ENCODE measurements around the gene ENO3.
A peak's percentile ranks its signal among the peaks of the same experiment; 100 is the strongest.

ENO3 gene

GRCh38 chr17:4951486-4951885 is 567 bp downstream of the ENO3 start:
- no peak for DNase-seq

DNA sequence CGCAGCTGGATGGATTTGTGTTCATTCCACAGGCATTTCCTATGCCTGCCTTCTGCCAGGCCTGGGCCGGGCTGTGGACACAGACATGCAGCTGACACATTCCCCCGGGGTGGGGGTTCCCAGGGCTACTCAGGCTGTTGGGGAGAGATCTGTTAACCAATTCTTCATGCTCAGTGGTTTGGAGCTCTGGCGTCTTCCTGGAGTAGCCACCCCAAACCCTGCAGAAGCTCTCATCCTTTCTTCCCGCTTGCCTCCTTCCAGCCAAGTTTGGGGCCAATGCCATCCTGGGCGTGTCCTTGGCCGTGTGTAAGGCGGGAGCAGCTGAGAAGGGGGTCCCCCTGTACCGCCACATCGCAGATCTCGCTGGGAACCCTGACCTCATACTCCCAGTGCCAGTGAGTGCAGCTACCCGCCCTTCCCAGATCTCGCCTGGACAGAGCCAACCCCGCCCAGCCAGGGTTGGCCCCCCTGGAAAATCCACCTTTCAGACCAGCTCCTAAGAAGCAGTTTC is 2.6 kb downstream of the ENO3 start:
- DNase-seq, result peak; percentile 40

DNA sequence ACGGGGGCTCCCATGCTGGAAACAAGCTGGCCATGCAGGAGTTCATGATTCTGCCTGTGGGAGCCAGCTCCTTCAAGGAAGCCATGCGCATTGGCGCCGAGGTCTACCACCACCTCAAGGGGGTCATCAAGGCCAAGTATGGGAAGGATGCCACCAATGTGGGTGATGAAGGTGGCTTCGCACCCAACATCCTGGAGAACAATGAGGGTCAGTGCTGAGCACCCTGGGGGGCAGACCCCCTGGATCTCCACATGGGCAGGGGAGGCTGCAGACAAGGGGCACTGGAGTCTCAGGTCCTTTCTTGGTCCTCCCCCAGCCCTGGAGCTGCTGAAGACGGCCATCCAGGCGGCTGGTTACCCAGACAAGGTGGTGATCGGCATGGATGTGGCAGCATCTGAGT is 4.2 kb downstream of the ENO3 start:
- DNase-seq, result no peak

GRCh38 chr17:4956493-4957061 is 5.7 kb downstream of the ENO3 start:
- no peak for DNase-seq

GRCh38 chr17:4958102-4958501 is 7.2 kb downstream of the ENO3 start:
- no peak for DNase-seq

DNA sequence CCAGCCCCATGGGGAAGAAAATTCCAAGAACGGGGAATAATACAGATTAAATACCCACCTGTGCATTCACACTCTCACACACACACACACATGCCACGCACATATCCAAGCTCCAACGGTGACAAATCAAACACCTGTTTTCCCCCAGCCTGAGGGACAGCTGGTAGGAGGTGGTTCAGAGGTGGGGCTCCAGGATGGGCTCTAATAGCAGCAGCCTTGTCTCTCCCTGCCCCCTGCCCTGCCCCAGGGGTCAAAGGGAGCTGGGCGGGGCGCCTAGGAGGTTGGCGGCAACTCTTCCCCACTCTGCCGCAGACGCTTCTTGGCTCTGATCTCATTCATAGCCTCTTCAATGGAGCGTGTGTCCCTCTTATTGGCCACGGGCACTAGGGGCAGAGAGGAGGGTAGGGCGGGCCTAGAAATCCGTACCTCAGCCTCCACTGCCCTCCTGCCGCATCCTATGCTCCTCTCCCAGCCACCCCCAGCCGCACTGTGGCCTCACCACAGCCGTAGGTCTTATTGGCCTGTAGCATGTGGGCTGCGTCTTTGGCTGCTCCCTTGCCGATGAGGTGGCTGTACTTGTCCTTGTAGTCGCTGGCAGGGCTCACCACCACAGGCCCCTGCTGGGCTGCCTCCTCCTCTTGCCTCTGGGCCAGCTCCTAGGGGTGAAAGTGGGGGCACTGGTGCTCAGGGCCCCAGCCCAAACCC is 8.5 kb downstream of the ENO3 start:
- no peak for DNase-seq

GRCh38 chr17:4960279-4960922 is 9.5 kb downstream of the ENO3 start:
- no peak for DNase-seq

GRCh38 chr17:4965311-4965986 is 14.5 kb downstream of the ENO3 start:
- DNase-seq, result no peak

GRCh38 chr17:4966844-4967538 is 16.1 kb downstream of the ENO3 start:
- peak; percentile 98 for DNase-seq

DNA sequence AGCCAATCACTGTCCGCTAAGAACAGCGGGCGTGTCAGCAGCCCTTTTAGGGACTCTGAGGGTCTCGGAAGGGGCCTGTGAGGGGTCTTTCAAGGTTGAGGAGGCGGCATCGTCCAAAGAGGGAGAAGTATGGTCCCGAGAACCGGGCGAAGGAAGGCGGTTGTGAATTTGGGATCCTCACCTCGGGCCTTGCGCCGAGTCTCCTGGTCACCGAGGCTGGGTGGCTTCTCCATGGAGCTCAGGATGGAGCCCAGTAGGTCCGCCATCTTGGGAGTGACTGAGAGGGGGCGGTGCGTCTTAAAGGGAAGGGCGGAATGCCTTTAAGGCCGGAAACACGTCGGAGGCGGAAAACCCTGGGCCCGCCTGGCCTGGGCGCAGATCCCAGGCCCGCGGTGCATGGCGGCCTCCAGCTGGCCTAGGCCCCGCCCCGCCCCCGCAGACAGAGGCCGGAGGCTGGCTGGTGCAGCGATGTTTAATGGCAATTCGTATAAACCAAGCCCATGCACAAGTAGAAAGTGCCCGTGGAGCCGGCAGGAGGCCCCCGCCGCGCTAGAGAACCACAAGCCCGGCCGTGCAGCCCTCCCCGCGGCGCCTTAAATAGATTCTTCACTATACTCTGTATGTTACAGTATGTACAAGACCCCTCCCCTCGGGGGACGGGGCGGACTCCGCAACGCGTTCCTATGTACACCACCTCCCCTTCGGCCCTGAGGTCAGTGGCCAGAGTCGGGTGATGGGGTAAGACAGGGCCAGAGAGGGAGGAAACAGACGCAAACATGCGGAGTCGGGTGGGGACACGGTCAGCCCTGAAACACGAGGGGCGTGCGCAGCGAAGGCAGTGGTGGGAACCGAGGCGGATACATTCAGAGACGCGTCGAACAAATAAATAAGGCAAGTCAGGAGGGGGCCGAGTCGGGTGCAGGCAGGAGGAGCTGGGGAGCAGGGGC is 16.9 kb downstream of the ENO3 start, which contains the start of gene SPAG7:
TSS of gene SPAG7 (minus strand) at position 279 of the 947 bp plus-strand sequence. CDS start at position 266, 13 bp downstream.
- DNase-seq, result peak; percentile 91

DNA sequence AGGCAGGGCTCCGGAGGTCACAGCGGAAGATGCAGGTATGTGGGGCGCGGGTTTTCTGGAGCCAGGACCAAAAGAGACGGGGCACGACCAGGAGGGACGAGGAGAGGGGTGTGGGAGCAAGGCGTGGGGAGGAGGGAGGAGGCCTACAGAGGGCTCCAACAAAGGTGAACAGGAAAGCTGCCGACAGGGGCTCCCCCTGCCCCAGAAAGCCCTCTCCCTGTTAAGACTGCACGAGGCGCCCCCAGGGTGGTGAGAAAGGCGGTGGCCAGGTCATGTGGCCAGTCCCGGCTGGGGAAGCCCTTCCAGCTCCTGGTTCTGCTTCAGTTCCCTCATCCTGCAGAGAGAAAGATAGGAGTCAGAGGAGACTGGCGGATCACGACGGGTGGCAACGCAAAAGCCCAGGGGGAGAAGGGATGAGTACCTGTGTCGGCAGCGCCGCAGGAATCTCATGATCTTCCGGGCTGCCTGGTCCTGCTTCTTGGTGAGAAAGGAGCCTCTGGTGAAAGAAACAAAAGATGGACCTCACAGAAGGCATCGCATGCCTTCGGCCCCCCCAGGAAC is 17.6 kb downstream of the ENO3 start:
- peak; percentile 11 for DNase-seq

- peak; percentile 91 for DNase-seq
Observed at GRCh38 chr17:4969047-4969550, 18.2 kb downstream of the ENO3 start.

- peak; percentile 10 for DNase-seq
Observed at GRCh38 chr17:4969551-4970173, 18.7 kb downstream of the ENO3 start.

- no peak for DNase-seq
Observed at GRCh38 chr17:4970273-4970672, 19.4 kb downstream of the ENO3 start.

DNA sequence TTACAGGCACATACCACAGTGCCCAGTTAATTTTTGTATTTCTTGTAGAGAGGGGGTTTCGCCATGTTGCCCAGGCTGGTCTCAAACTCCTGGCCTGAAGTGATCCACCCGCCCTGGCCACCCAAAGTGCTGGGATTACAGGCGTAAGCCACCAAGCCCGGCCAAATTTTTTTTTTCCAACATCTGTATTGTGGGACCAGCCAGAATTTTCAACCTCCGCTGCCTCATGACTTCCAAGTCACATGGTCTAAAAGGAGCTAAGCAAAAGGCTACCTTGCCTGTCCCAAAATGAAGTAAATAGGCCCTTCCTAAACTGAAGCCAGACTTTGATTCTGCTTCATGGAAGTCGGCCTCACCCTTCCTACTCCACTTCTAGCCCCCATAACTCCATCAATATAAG is 20.9 kb downstream of the ENO3 start:
- no peak for DNase-seq

GRCh38 chr17:4972322-4972721 is 21.4 kb downstream of the ENO3 start:
- no peak for DNase-seq

DNA sequence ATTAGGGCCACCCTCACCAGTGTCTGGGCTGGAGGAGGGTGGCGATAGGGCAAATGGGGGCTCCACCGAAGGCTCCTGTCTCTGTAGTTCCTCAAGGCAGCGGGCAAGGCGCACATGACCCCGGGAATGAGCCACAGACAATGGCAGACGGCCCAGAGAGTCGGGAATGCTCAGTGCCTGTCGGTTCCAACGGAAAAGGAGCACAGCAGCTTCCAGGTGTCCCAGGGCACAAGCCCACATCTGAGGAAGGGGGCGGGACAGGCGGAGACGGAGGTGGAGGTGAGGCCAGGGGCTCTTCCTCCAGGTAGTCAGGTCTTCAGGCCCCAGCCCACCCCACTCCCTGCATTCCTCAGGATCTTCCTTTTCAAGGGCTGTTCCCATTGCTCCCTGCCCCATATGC is 21.8 kb downstream of the ENO3 start:
- DNase-seq, result no peak

GRCh38 chr17:4973256-4974114 is 22.6 kb downstream of the ENO3 start:
- DNase-seq, result no peak

DNA sequence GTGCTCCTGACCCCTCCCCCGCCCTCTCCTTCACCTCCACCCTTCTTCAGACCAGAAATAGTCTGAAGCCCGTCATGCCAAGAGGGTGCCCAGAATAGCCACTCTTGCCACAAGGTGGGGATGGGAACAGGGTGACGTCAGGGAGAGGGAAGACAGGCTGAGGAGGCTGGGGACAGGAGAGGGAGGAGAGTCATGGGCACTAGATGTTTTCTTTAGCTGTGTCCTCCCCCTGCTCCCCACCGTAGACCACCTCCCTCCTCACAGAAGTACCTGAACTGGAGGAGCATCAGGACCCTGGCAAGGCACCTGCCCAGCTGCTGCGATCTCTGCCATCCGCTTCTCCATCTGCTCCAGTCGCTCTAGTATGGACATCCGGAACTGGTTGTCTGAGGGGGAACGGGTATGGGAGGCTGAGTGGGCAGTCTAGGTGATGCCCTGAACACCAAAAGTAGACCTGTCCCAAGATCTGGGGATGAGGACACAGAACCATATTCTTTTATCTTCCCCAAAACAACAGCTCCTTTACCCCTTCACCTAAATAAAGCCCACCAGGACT is 23.3 kb downstream of the ENO3 start:
- DNase-seq, result no peak

Data from amniotic stem cell (primary cell).